OCI-LY7 (cell line): ENCODE results near the gene SPOCK1. TPM values are rescaled to one million over a fixed set of nuclear protein-coding genes. Genes with fewer than 3 reads are reported as not detected.

ENCODE experiments used
- BruUV-seq: library from RNA; stranded (reverse); fragments of 400-500 nt; replicated peaks from 2 replicates; lab custom pipeline; 2021; lab: Mats Ljungman, UMichigan
- CTCF ChIA-PET: fragments of 300-600 bp; sonication (Branson Sonifier 250); formaldehyde crosslinking; loops from one replicate; lab custom pipeline; 2022; ENCODE audit warnings: antibody characterized with exemption; ENCODE audit not compliant: unreplicated experiment; lab: Charles Lee
- POLR2A ChIA-PET: fragments of 300-600 bp; sonication (Branson Sonifier 250); formaldehyde crosslinking; loops from one replicate; lab custom pipeline; 2022; ENCODE audit warnings: antibody characterized with exemption; lab: Charles Lee
- DNase-seq: peaks from one replicate; pipeline ENCODE4 v3.0.0-alpha.2; 2015; ENCODE audit warnings: low spot score
- H2AFZ ChIP-seq: fragments of 200-600 bp; sonication (generic), shearing (Covaris generic); 2 replicates; pipeline ENCODE4 v1.6.1; 2014; ENCODE audit warnings: mild to moderate bottlenecking, antibody characterized with exemption, low read length, moderate library complexity
- H3K27ac ChIP-seq: fragments of 200-600 bp; sonication (generic); 2 replicates; pipeline ENCODE4 v1.5.1; 2014; ENCODE audit warnings: mixed run types, low read depth, mild to moderate bottlenecking, moderate library complexity, low read length, inconsistent platforms; ENCODE audit not compliant: poor library complexity, severe bottlenecking
- H3K36me3 ChIP-seq: fragments of 200-600 bp; sonication (generic); 2 replicates; pipeline ENCODE4 v1.6.1; 2014; ENCODE audit warnings: mild to moderate bottlenecking, antibody characterized with exemption, low read length, moderate library complexity, mixed read lengths; ENCODE audit not compliant: insufficient read depth
- H3K4me1 ChIP-seq: fragments of 200-600 bp; sonication (generic); 2 replicates; pipeline ENCODE4 v1.5.1; 2014; ENCODE audit warnings: mild to moderate bottlenecking, low read length; ENCODE audit not compliant: insufficient read depth, poor library complexity, severe bottlenecking
- H3K4me2 ChIP-seq: fragments of 200-600 bp; sonication (generic); 2 replicates; pipeline ENCODE4 v1.6.1; 2014; ENCODE audit warnings: mild to moderate bottlenecking, low read length
- H3K4me3 ChIP-seq: fragments of 200-600 bp; sonication (generic); 2 replicates; pipeline ENCODE4 v1.5.1; 2014; ENCODE audit warnings: mild to moderate bottlenecking, low read depth, low read length; ENCODE audit not compliant: poor library complexity, severe bottlenecking
- H3K79me2 ChIP-seq: fragments of 200-600 bp; sonication (generic); 2 replicates; pipeline ENCODE4 v1.6.1; 2016; ENCODE audit warnings: low read depth, mild to moderate bottlenecking, low read length, moderate library complexity, mixed read lengths; ENCODE audit not compliant: insufficient read depth
- H3K9me2 ChIP-seq: fragments of 200-600 bp; sonication (generic); 2 replicates; pipeline ENCODE4 v1.6.1; 2016; ENCODE audit warnings: mild to moderate bottlenecking, low read length, mixed read lengths; ENCODE audit not compliant: insufficient read depth
- H3K9me3 ChIP-seq: fragments of 200-600 bp; sonication (generic); 2 replicates; pipeline ENCODE4 v1.6.1; 2014; ENCODE audit warnings: mild to moderate bottlenecking, mixed run types, low read length, mixed read lengths
- H4K20me1 ChIP-seq: fragments of 200-600 bp; sonication (generic); 2 replicates; pipeline ENCODE4 v1.6.1; 2014; ENCODE audit warnings: mild to moderate bottlenecking, antibody characterized with exemption, low read length, moderate library complexity, mixed read lengths; ENCODE audit not compliant: insufficient read depth
- EZH2phosphoT487 ChIP-seq: fragments of 200-600 bp; sonication (generic); IDR thresholded peaks from 2 replicates; pipeline ENCODE4 v1.6.1; 2018; ENCODE audit warnings: low read depth, borderline replicate concordance, mild to moderate bottlenecking, mixed run types, antibody characterized with exemption, low read length, moderate library complexity, mixed read lengths
- intact Hi-C: fragments of 100-400 bp; cut with micrococcal nuclease; formaldehyde crosslinking; loops from one replicate; pipeline ENCODE4 v1.10.0; 2022; ENCODE audit not compliant: unreplicated experiment
- total RNA-seq, 2 experiments: library from RNA; depleted of rRNA in 1 of 2; stranded (reverse); fragments of >200 nt in 1 of 2; shearing (Covaris generic) in 1 of 2; gene quantifications; 2 replicates each; pipeline ENCODE4 v1.2.3, GENCODE V29; 2014 to 2022
- TF ChIP-seq, protein P1 (sequence below): fragments of 200-600 bp; sonication (generic); conservative IDR thresholded peaks from 2 replicates; pipeline ENCODE4 v1.5.1; 2014; ENCODE audit warnings: mild to moderate bottlenecking, antibody characterized with exemption, low read length, moderate library complexity, mixed read lengths

The SPOCK1 gene
- total RNA-seq, 2 experiments from 2014 or later = 0.29 to 1.5 TPM

DNA sequence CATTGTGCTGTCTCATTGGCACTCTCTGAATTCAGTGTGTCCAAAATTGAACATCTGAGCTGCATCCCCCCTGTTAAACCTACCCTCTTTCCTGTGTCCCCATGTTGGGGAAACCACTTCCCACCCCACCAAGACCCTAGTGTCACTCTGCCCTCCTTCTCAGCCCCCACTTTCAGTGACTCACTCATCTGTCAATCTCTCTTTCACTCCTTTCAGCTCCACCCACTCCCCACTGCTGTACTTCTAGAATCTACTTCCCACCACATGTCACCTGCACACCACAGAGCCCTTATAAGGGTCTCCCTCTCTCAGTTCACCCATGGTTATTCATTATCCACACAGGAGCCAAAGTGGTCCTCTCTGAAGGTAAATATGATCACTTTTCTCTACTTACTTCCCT is 5.8 kb upstream of the SPOCK1 start:
- no peaks in the 10 kb centered on the region for H3K9me2 ChIP-seq
- intact Hi-C loops = loop anchor here (10.0 kb wide), 1 partner anchor 190 kb away; no protein-coding TSS in a partner anchor
- no peak overlapping the region for H2AFZ ChIP-seq
- H3K4me1 ChIP-seq = no peaks in the 10 kb centered on the region
- no peak for DNase-seq
- no peaks in the 10 kb centered on the region for H3K36me3 ChIP-seq
- ChIA-PET POLR2A (no interaction called here), CTCF (no interaction called here)
- H3K4me2 ChIP-seq = no peak overlapping the region
- BruUV-seq = no TSS peak
- no peaks in the 10 kb centered on the region for H3K79me2 ChIP-seq
- no peak overlapping the region for H3K4me3 ChIP-seq
- TF ChIP-seq, protein P1, sequence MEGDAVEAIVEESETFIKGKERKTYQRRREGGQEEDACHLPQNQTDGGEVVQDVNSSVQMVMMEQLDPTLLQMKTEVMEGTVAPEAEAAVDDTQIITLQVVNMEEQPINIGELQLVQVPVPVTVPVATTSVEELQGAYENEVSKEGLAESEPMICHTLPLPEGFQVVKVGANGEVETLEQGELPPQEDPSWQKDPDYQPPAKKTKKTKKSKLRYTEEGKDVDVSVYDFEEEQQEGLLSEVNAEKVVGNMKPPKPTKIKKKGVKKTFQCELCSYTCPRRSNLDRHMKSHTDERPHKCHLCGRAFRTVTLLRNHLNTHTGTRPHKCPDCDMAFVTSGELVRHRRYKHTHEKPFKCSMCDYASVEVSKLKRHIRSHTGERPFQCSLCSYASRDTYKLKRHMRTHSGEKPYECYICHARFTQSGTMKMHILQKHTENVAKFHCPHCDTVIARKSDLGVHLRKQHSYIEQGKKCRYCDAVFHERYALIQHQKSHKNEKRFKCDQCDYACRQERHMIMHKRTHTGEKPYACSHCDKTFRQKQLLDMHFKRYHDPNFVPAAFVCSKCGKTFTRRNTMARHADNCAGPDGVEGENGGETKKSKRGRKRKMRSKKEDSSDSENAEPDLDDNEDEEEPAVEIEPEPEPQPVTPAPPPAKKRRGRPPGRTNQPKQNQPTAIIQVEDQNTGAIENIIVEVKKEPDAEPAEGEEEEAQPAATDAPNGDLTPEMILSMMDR = no peak
- no peak for TF ChIP-seq EZH2phosphoT487
- no peaks in the 10 kb centered on the region for H4K20me1 ChIP-seq
- H3K27ac ChIP-seq = no peak overlapping the region
- no peaks in the 10 kb centered on the region for H3K9me3 ChIP-seq

DNA sequence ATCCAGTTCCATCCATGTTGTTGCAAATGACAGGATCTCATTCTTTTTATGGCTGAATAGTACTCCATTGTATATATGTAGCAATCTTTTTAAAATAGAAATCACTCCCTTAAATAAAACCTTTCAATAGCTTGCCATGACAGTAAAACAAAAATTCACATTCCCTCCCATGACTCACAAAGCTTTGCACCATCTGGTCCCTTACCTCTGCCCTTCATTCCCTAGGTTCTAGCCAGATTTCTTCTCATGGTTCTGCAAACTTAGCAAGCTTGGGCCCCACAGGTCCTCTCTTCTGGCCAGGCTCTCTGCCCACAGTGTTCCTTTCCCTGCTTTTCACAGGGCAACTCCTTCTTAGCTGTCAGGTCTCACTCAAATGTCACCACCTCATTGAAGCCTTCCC is 4.3 kb upstream of the SPOCK1 start:
- no peak overlapping the region for H3K4me2 ChIP-seq
- BruUV-seq = no TSS peak
- no peaks in the 10 kb centered on the region for H3K36me3 ChIP-seq
- H3K4me1 ChIP-seq = no peaks in the 10 kb centered on the region
- H3K4me3 ChIP-seq = no peak overlapping the region
- TF ChIP-seq EZH2phosphoT487 = no peak
- TF ChIP-seq, protein P1 = no peak
- CTCF ChIA-PET = no interaction called here
- H3K79me2 ChIP-seq = no peaks in the 10 kb centered on the region
- DNase-seq = no peak
- H3K9me3 ChIP-seq = no peaks in the 10 kb centered on the region
- POLR2A ChIA-PET = no interaction called here
- H2AFZ ChIP-seq = no peak overlapping the region
- no peaks in the 10 kb centered on the region for H3K9me2 ChIP-seq
- intact Hi-C loops = loop anchor here (10.0 kb wide), 1 partner anchor 189 kb away; no protein-coding TSS in a partner anchor
- H4K20me1 ChIP-seq = no peaks in the 10 kb centered on the region
- H3K27ac ChIP-seq = no peak overlapping the region

DNA sequence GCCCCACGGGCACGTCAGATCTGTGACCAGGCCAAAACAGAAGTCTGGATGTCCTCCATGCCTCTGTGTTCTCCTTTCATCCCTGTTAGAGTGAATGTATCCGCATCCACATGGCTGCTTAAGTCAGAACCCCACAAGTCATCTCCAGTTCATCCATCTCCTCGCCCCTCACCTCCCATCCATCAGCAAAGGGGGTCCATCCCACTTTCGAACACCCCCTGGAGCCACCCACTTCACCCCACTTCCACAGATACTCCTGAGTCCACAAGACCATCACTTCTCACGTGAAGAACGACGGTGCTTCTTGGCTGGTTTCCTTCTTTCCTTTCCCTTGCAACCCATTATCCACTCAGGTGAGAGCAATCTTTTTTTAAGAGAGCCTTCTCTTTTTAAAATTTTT is 3.5 kb upstream of the SPOCK1 start:
- BruUV-seq = no TSS peak
- TF ChIP-seq, protein P1 = no peak
- no peak for TF ChIP-seq EZH2phosphoT487

More for the DNA sequence above, 3.5 kb upstream of the SPOCK1 start:
- Histone ChIP-seq H3K4me3 (no peak overlapping the region), H3K9me3 (no peaks in the 10 kb centered on the region), H3K4me2 (no peak overlapping the region), H2AFZ (no peak overlapping the region), H4K20me1 (no peaks in the 10 kb centered on the region), H3K27ac (no peak overlapping the region), H3K79me2 (no peaks in the 10 kb centered on the region), H3K4me1 (no peaks in the 10 kb centered on the region), H3K36me3 (no peaks in the 10 kb centered on the region), H3K9me2 (no peaks in the 10 kb centered on the region)
- ChIA-PET POLR2A (no interaction called here), CTCF (no interaction called here)
- no peak for DNase-seq
- intact Hi-C loops = loop anchor here (10.0 kb wide), 1 partner anchor 188 kb away; no protein-coding TSS in a partner anchor
